H1 (cell line): ENCODE data around the gene OTUB1. TPM values are rescaled to one million over a fixed set of nuclear protein-coding genes. Genes with fewer than 3 reads are reported as not detected.

ENCODE experiments used
- BACH1 ChIP-seq: IDR thresholded peaks from 2 replicates; pipeline ENCODE4 v1.6.1; 2012; ENCODE audit warnings: low read length, improper control_type of control experiment
- BCL11A ChIP-seq, 2 experiments: IDR thresholded peaks; one replicate each; pipeline ENCODE4 v1.6.1; 2011; ENCODE audit warnings: low read depth in 2 of 2, low read length in 2 of 2, mild to moderate bottlenecking in 2 of 2
- CBX5 ChIP-seq: fragments of 300-800, 300-1000 bp; sonication (generic); IDR thresholded peaks from 2 replicates; pipeline ENCODE4 v1.7.1; 2016; ENCODE audit warnings: antibody characterized with exemption, low read length, low read depth
- CBX8 ChIP-seq: fragments of 300-800, 300-1000 bp; sonication (generic); IDR thresholded peaks from 2 replicates; pipeline ENCODE4 v1.7.1; 2016; ENCODE audit warnings: low read depth, low read length, borderline replicate concordance
- CEBPB ChIP-seq: IDR thresholded peaks from 2 replicates; pipeline ENCODE4 v1.6.1; 2012; ENCODE audit warnings: low read depth, low read length
- EGR1 ChIP-seq: IDR thresholded peaks from 2 replicates; pipeline ENCODE4 v1.6.1; 2011; ENCODE audit warnings: low read depth, low read length, borderline replicate concordance
- EP300 ChIP-seq, 2 experiments: IDR thresholded peaks; 1 replicate in 1 of 2; 2 replicates in 1 of 2; pipeline ENCODE4 v1.6.1; 2011 to 2012; ENCODE audit warnings: low read depth in 2 of 2, low read length in 2 of 2, mild to moderate bottlenecking in 2 of 2, borderline replicate concordance in 1 of 2, inconsistent platforms in 1 of 2, moderate library complexity in 1 of 2
- FOSL1 ChIP-seq: IDR thresholded peaks from 2 replicates; pipeline ENCODE4 v1.6.1; 2011; ENCODE audit warnings: mild to moderate bottlenecking, low read depth, low read length, moderate library complexity; ENCODE audit not compliant: insufficient read depth
- NRF1 ChIP-seq: IDR thresholded peaks from 2 replicates; pipeline ENCODE4 v1.6.1; 2011; ENCODE audit warnings: mild to moderate bottlenecking, low read depth, low read length, improper control_type of control experiment
- PHF8 ChIP-seq: fragments of 200-600 bp; sonication (generic); conservative IDR thresholded peaks from 2 replicates; pipeline ENCODE4 v1.7.1; 2012; ENCODE audit warnings: low read depth, mild to moderate bottlenecking, inconsistent platforms, low read length, moderate library complexity
- RAD21 ChIP-seq, 2 experiments: IDR thresholded peaks in 1 of 2; conservative IDR thresholded peaks in 1 of 2; 2 replicates each; pipeline ENCODE4 v1.6.1; 2011; ENCODE audit warnings: low read depth in 2 of 2, low read length in 2 of 2, improper control_type of control experiment in 1 of 2, inconsistent platforms in 1 of 2, mild to moderate bottlenecking in 1 of 2, moderate library complexity in 1 of 2
- RBBP5 ChIP-seq: IDR thresholded peaks from 2 replicates; pipeline ENCODE4 v1.7.1; 2012; ENCODE audit warnings: low read depth, mild to moderate bottlenecking, inconsistent platforms, low read length, moderate library complexity, borderline replicate concordance
- RNF2 ChIP-seq: fragments of 200-900, 300-1000 bp; sonication (generic); IDR thresholded peaks from 2 replicates; pipeline ENCODE4 v1.7.1; 2016; ENCODE audit warnings: borderline replicate concordance, low read depth, mild to moderate bottlenecking, antibody characterized with exemption, low read length; ENCODE audit not compliant: poor library complexity, severe bottlenecking; ENCODE audit errors: missing control alignments
- RXRA ChIP-seq: IDR thresholded peaks from 2 replicates; pipeline ENCODE4 v1.6.1; 2011; ENCODE audit warnings: low read depth, mild to moderate bottlenecking, low read length, moderate library complexity; ENCODE audit not compliant: insufficient read depth
- SAP30 ChIP-seq: fragments of 300-600 bp; sonication (generic); IDR thresholded peaks from 2 replicates; pipeline ENCODE4 v1.7.1; 2012; ENCODE audit warnings: low read length, moderate library complexity, mild to moderate bottlenecking, inconsistent platforms; ENCODE audit not compliant: insufficient read depth, insufficient replicate concordance
- SIN3A ChIP-seq, 2 experiments: IDR thresholded peaks in 1 of 2; conservative IDR thresholded peaks in 1 of 2; 2 replicates each; pipeline ENCODE4 v1.6.1; 2011 to 2012; ENCODE audit warnings: low read length in 2 of 2, improper control_type of control experiment in 1 of 2, low read depth in 1 of 2, mild to moderate bottlenecking in 1 of 2
- SRF ChIP-seq: IDR thresholded peaks from 2 replicates; pipeline ENCODE4 v1.6.1; 2011; ENCODE audit warnings: mild to moderate bottlenecking, low read depth, low read length, moderate library complexity
- TAF1 ChIP-seq: IDR thresholded peaks from 2 replicates; pipeline ENCODE4 v1.6.1; 2011; ENCODE audit warnings: mild to moderate bottlenecking, low read depth, low read length
- TAF7 ChIP-seq: optimal IDR thresholded peaks from 2 replicates; pipeline ENCODE3; 2011; ENCODE audit warnings: low read depth, mild to moderate bottlenecking, inconsistent platforms, low read length, moderate library complexity, borderline replicate concordance
- ZNF274 ChIP-seq: IDR thresholded peaks from 2 replicates; pipeline ENCODE4 v1.7.0; 2012; ENCODE audit warnings: low read length, borderline replicate concordance; ENCODE audit errors: extremely low read depth
- polyA plus RNA-seq, 7 experiments: library from polyadenylated mRNA; depleted of rRNA in 3 of 7; stranded (reverse) in 5 of 7; unstranded in 2 of 7; fragments of >200 nt in 5 of 7; fragments of 200-250 nt in 2 of 7; gene quantifications; 1 replicate in 5 of 7; 2 replicates in 1 of 7; 4 replicates in 1 of 7; pipeline versions ENCODE4 v1.2.1 to v1.2.3, GENCODE V29; 2011 to 2013; ENCODE audit warnings: missing spikeins in 2 of 7, mixed read lengths in 2 of 7
- total RNA-seq: library from RNA; stranded (reverse); fragmentation: NEBNext Ultra II Directional; extraction: Animal tissue kit (Norgen Biotek cat#: 25700); gene quantifications from 2 replicates; pipeline ENCODE4 v1.2.1, GENCODE V29; 2021
- TF ChIP-seq, protein P1 (sequence below): IDR thresholded peaks from 2 replicates; pipeline ENCODE4 v1.6.1; 2011; ENCODE audit warnings: low read depth, mild to moderate bottlenecking, low read length; ENCODE audit not compliant: insufficient read depth

OTUB1 gene
- total and polyA plus RNA-seq, 2 of the 8 experiments (the other 6 are each of a cell fraction or from before 2014, with no cell fraction given) = 110 to 274 TPM

DNA sequence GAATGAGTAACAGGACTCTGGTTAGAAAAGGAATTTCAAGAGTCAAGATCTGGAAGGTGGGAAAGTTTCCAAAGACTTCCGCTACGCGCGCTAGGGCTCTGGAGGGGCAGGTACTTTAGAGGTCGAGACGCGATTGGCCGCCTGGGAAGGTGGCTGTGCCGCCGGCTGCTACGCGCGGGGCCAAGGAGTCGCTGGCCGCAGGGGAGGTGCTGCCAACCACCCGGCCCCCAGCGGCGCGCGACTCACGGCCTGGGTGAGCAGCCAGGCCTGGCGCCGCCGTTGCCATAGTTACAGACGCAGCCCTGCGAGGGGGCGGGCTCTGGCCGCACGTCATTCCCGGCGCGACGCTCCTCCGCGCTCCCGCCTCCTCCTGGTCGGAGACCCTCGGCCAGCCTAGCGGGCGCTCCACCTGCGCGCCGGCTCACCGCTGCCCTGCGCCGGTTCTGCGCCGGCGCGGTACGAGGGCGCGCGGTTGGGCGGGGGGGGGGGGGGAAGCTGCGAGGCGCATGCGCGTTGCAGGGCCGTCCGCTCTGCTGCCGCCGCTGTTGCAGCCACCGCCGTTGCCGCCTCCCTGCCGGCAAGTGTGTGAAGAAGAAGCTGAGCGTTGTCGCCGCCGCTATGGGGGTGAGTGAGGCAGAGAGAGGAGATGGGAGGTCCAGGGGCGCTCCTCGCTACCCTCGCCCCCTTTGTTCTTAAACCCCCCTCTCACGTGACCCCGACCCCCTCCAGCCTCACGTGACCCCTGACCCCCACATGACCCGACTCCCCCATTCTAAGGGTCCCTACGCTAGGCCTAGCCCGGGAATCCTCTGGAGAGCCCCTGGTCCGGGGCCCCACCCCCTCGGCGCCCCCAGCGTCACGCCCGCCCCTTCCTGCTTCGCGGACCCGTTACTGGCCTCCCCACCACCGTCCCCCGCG lies 47.5 kb upstream of the OTUB1 start, which contains the start of gene NAA40 (continued):
- TF ChIP-seq SIN3A (conservative IDR thresholded peaks at IDR 0.05 in 1 of 2, IDR thresholded peaks at IDR 0.05 in 1 of 2; ENCODE audit: low read depth in 1 of 2, low read length in 2 of 2) (peak; percentile 84 to 98; a peak in 2 of 4 replicates), CBX5 (no peak), FOSL1 (no peak), EGR1 (peak; percentile 64; the same call in 1 of the 2 replicates), TAF1 (peak; percentile 76; the same call in 1 of the 2 replicates), NRF1 (peak; percentile 47), ZNF274 (no peak), SRF (peak; percentile 82), EP300 (IDR thresholded peaks at IDR 0.05; ENCODE audit: borderline replicate concordance in 1 of 2, low read depth in 2 of 2, low read length in 2 of 2) (peak in 1 of 2 experiments; percentile 45; a peak in 2 of 3 replicates), PHF8 (peak; percentile 80), RAD21 (IDR thresholded peaks at IDR 0.05 in 1 of 2, conservative IDR thresholded peaks at IDR 0.05 in 1 of 2; ENCODE audit: low read depth in 2 of 2, low read length in 2 of 2) (no peak), CEBPB (no peak), RBBP5 (peak; percentile 54; the same call in 1 of the 2 replicates), RXRA (peak; percentile 76; the same call in 1 of the 2 replicates), BCL11A (IDR thresholded peaks at IDR 0.05; ENCODE audit: low read depth in 2 of 2, low read length in 2 of 2) (no peak), CBX8 (no peak), SAP30 (no peak), BACH1 (no peak), TAF7 (peak; percentile 20), RNF2 (no peak)
- TF ChIP-seq, protein P1, sequence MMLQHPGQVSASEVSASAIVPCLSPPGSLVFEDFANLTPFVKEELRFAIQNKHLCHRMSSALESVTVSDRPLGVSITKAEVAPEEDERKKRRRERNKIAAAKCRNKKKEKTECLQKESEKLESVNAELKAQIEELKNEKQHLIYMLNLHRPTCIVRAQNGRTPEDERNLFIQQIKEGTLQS = peak; percentile 95
